Transverse colon (tissue), 4 donors: ENCODE measurements around the gene PON1.

ENCODE experiments used
- CTCF ChIP-seq, 5 experiments: fragments of 200-600 bp in 3 of 5; fragments of 450-650 bp in 2 of 5; sonication (generic) in 3 of 5; IDR thresholded peaks; 1 replicate in 2 of 5; 2 replicates in 3 of 5; pipeline ENCODE4 v1.5.1; 2016 to 2017; ENCODE audit warnings: antibody characterized with exemption in 5 of 5, inconsistent platforms in 3 of 5, mild to moderate bottlenecking in 2 of 5, moderate library complexity in 1 of 5
- POLR2A ChIP-seq: fragments of 450-650 bp; IDR thresholded peaks from one replicate; pipeline ENCODE4 v1.6.1; 2016; ENCODE audit warnings: antibody characterized with exemption, mild to moderate bottlenecking, moderate library complexity
- POLR2AphosphoS5 ChIP-seq, 3 donors: sonication (generic); formaldehyde crosslinking; IDR thresholded peaks; one replicate each; pipeline ENCODE4 v1.6.1; 2016; ENCODE audit warnings: antibody characterized with exemption in 3 of 3

- TF ChIP-seq CTCF (IDR thresholded peaks at IDR 0.05) (no peak), POLR2AphosphoS5 (IDR thresholded peaks at IDR 0.05) (no peak), POLR2A (no peak)
Measured at GRCh38 chr7:95322854-95323253, 1.5 kb downstream of the PON1 start.
